GM06990 (cell line): ENCODE data around the gene PRRC2A.

ENCODE experiments used
- DNase-seq: peaks from one replicate; pipeline ENCODE4 v3.0.0-alpha.2; 2011; ENCODE audit not compliant: insufficient read length; ENCODE audit errors: extremely low read depth
- H3K27me3 ChIP-seq: replicated peaks from 2 replicates; pipeline ENCODE4 v1.6.0; 2011; ENCODE audit warnings: low read length; ENCODE audit not compliant: control insufficient read depth, insufficient read depth
- H3K36me3 ChIP-seq: 2 replicates; pipeline ENCODE4 v1.5.1; 2011; ENCODE audit warnings: low read length; ENCODE audit not compliant: control insufficient read depth, insufficient read depth
- H3K4me3 ChIP-seq: replicated peaks from 2 replicates; pipeline ENCODE4 v1.5.1; 2011; ENCODE audit warnings: low read depth, mild to moderate bottlenecking, control low read depth, low read length
- TF ChIP-seq, protein P1 (sequence below): IDR thresholded peaks from 2 replicates; pipeline ENCODE4 v1.5.1; 2011; ENCODE audit warnings: low read length, control low read depth, mild to moderate bottlenecking, inconsistent platforms; ENCODE audit not compliant: insufficient read depth, poor library complexity, severe bottlenecking

Gene PRRC2A

DNA sequence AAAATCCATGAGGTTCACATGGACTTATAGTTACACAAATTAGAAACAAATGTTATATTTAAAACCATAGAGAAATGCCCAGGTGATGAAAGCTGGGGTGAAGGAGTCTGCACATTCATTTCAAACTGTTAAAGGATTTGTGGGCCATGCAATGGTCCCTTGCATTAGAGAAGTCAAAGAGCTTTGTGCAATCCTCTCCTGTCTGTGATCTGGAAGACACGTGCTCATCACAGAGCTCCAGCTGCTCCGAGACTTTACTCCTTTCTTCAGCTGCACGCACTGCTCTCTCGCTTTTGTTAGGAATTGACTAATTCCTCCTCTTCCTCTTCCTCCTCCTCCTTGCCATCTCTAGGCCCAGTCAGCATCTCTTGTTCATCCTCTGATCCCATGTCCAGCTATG is 9.5 kb upstream of the PRRC2A start:
- TF ChIP-seq, protein P1, sequence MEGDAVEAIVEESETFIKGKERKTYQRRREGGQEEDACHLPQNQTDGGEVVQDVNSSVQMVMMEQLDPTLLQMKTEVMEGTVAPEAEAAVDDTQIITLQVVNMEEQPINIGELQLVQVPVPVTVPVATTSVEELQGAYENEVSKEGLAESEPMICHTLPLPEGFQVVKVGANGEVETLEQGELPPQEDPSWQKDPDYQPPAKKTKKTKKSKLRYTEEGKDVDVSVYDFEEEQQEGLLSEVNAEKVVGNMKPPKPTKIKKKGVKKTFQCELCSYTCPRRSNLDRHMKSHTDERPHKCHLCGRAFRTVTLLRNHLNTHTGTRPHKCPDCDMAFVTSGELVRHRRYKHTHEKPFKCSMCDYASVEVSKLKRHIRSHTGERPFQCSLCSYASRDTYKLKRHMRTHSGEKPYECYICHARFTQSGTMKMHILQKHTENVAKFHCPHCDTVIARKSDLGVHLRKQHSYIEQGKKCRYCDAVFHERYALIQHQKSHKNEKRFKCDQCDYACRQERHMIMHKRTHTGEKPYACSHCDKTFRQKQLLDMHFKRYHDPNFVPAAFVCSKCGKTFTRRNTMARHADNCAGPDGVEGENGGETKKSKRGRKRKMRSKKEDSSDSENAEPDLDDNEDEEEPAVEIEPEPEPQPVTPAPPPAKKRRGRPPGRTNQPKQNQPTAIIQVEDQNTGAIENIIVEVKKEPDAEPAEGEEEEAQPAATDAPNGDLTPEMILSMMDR: no peak
- no peak for DNase-seq
- H3K36me3 ChIP-seq: no peaks in the 10 kb centered on the region
- H3K27me3 ChIP-seq: no peaks in the 10 kb centered on the region
- no peak overlapping the region for H3K4me3 ChIP-seq

DNA sequence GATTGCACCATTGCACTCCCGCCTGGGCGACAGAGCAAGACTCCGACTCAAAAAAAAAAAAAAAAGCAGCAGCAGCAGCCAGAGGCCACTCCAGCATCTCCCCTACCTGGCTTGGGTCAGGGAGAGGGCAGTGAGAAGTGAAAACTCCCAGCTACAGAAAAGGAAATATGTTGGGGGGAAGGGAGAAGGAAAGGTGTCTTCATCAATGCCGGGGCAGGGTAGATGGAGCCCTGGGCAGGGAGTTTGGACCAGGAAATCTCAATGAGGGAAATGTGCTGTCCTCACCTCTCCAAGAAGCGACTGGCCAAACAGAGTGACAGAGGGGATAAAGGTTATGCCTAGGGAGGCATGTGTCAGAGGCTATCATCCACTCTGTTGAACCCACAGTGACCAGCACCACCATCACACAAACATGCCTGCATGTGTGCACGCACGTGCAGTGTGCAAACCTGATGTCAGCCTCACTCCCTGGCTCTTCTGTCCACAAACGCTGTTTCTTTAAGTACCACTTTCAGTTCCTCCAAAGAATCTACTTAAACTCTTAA is 6.4 kb upstream of the PRRC2A start:
- no peak for DNase-seq
- Histone ChIP-seq H3K36me3 (no peaks in the 10 kb centered on the region), H3K27me3 (no peaks in the 10 kb centered on the region), H3K4me3 (no peak overlapping the region)
- TF ChIP-seq, protein P1: no peak

DNA sequence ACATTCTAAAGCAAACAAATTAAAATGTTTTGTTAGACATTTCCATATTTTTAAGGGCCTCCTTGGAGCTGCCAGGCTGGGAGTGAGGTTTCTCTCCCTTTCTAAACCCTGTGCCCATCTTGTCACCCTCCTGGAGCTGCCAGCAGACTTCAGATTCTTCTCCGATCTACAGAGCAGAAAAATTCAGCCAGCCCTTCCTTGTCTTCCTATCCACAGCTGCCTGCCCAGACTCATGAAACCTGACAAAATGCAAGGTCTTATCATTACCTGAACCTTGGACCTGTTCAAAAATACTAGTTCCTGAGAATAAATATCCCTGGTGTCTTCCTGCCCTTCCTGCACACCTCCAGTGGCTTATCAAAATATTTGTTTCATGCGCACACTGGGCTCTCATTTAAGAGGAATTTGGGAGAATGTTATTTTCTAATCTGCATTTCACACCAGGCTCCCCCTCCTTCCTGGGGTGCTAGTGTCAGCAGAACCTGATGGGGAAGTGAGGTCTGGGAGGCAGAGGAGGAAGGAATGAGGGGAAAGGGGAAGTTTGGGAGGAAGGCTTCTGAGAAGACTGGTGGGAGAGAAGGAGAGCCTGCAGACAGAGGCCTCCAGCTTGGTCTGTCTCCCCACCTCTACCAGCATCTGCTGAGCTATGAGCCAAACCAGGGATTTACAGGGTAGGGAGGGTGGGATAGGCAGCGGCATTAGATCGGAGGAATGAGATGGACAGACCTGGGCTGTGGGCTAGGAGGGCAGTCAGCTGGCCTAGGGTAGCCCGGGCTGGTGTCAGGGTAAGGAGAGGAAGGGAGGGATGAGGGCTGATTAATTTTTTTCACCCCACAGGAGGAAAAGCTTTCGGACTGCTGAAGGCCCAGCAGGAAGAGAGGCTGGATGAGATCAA is 5.6 kb upstream of the PRRC2A start, which contains the start of gene AIF1:
Gene AIF1, plus strand, starts transcription at position 551 of the 895 bp plus-strand sequence. Its CDS starts 96 bp downstream, at position 647.
- no peak for DNase-seq
- TF ChIP-seq, protein P1: no peak
- H3K27me3 ChIP-seq: no peaks in the 10 kb centered on the region
- H3K36me3 ChIP-seq: no peaks in the 10 kb centered on the region
- H3K4me3 ChIP-seq: peak within 1 kb of the TSS; percentile 47

DNA sequence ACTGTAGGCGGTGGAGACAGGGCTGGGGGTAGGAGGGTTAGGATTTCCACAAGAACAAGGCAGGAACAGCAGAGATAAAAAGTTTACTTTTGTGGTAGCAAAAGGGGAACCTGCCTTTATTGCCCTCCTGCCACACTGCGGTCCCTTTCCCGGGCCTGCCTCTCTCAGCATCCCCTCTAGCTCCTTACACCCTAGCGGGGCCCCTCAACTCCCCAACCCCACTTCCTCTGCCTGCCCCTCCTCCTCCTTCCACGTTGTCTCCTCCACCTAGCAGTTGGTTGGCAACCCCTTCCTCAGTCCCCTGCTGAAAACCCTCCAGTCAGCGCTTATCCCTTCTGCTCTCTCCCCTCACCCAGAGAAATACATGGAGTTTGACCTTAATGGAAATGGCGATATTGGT is 4.8 kb upstream of the PRRC2A start:
- TF ChIP-seq, protein P1: no peak
- no peak for DNase-seq
- H3K4me3 ChIP-seq: peak overlapping the region; percentile 47
- H3K36me3 ChIP-seq: no peaks in the 10 kb centered on the region
- H3K27me3 ChIP-seq: no peaks in the 10 kb centered on the region

- TF ChIP-seq, protein P1: no peak
- no peak for DNase-seq
- Histone ChIP-seq H3K27me3 (no peaks in the 10 kb centered on the region), H3K36me3 (no peaks in the 10 kb centered on the region), H3K4me3 (no peak overlapping the region)
Observed at GRCh38 chr6:31617010-31617409, 3.5 kb upstream of the PRRC2A start.
